HepG2 (cell line): ENCODE data around the gene USP10. TPM values are rescaled to one million over a fixed set of nuclear protein-coding genes. Genes with fewer than 3 reads are reported as not detected.

Source experiments
- AKAP8 ChIP-seq: sonication (generic); formaldehyde crosslinking; IDR thresholded peaks from 2 replicates; pipeline ENCODE4 v1.5.1; 2020; ENCODE audit warnings: mild to moderate bottlenecking, missing genetic modification reagents
- ARHGAP35 ChIP-seq: sonication (generic); formaldehyde crosslinking; IDR thresholded peaks from 2 replicates; pipeline ENCODE4 v1.9.0; 2022; ENCODE audit warnings: mild to moderate bottlenecking, inconsistent platforms, moderate library complexity, missing genetic modification reagents, borderline replicate concordance
- ATF7 ChIP-seq, 2 experiments: fragments of 450-650 bp in 1 of 2; sonication (generic) in 1 of 2; formaldehyde crosslinking in 1 of 2; IDR thresholded peaks; 2 replicates each; pipeline versions ENCODE4 v1.4.0 to v1.6.1; 2016 to 2020; ENCODE audit warnings: antibody characterized with exemption in 1 of 2, mild to moderate bottlenecking in 1 of 2, missing genetic modification reagents in 1 of 2
- CBX2 ChIP-seq, 2 experiments: fragments of 200-600 bp in 1 of 2; sonication (generic); formaldehyde crosslinking in 1 of 2; IDR thresholded peaks; 2 replicates each; pipeline versions ENCODE4 v1.7.0 to v1.8.1; 2018 to 2022; ENCODE audit warnings: low read depth in 2 of 2, low read length in 1 of 2, mild to moderate bottlenecking in 1 of 2, missing genetic modification reagents in 1 of 2
- CEBPB ChIP-seq: IDR thresholded peaks from 2 replicates; pipeline ENCODE4 v1.6.1; 2011; ENCODE audit warnings: low read depth, low read length, improper control_type of control experiment, borderline replicate concordance
- FOXJ3 ChIP-seq: sonication (generic); formaldehyde crosslinking; IDR thresholded peaks from 2 replicates; pipeline ENCODE4 v1.4.0; 2020; ENCODE audit warnings: missing genetic modification reagents, mild to moderate bottlenecking, borderline replicate concordance
- GFI1 ChIP-seq: sonication (generic); formaldehyde crosslinking; IDR thresholded peaks from 2 replicates; pipeline ENCODE4 v1.5.0; 2020; ENCODE audit warnings: missing genetic modification reagents, mild to moderate bottlenecking, borderline replicate concordance
- ISL2 ChIP-seq: sonication (generic); formaldehyde crosslinking; IDR thresholded peaks from 2 replicates; pipeline ENCODE4 v1.5.0; 2020; ENCODE audit warnings: missing genetic modification reagents
- MIER3 ChIP-seq: IDR thresholded peaks from 2 replicates; pipeline ENCODE4 v1.6.1; 2016; ENCODE audit warnings: missing compliant biosample characterization, borderline replicate concordance
- NCOA2 ChIP-seq: sonication (generic); formaldehyde crosslinking; IDR thresholded peaks from 2 replicates; pipeline ENCODE4 v1.8.0; 2022; ENCODE audit warnings: inconsistent platforms
- SMAD9 ChIP-seq: sonication (generic); formaldehyde crosslinking; IDR thresholded peaks from 2 replicates; pipeline ENCODE4 v1.5.1; 2020; ENCODE audit warnings: mild to moderate bottlenecking, missing genetic modification reagents
- ZFP62 ChIP-seq: sonication (generic); formaldehyde crosslinking; IDR thresholded peaks from 2 replicates; pipeline ENCODE4 v1.4.0; 2020; ENCODE audit warnings: missing genetic modification reagents
- ZGPAT ChIP-seq: IDR thresholded peaks from 2 replicates; pipeline ENCODE4 v1.6.1; 2016; ENCODE audit warnings: mild to moderate bottlenecking
- ZNF280D ChIP-seq: sonication (generic); formaldehyde crosslinking; IDR thresholded peaks from 2 replicates; pipeline ENCODE4 v1.5.1; 2020; ENCODE audit warnings: mild to moderate bottlenecking, missing genetic modification reagents
- ZNF3 ChIP-seq: IDR thresholded peaks from 2 replicates; pipeline ENCODE4 v1.7.0; 2017; ENCODE audit warnings: inconsistent platforms
- ZNF776 ChIP-seq: sonication (generic); formaldehyde crosslinking; IDR thresholded peaks from 2 replicates; pipeline ENCODE4 v1.4.0; 2020; ENCODE audit warnings: mild to moderate bottlenecking, missing genetic modification reagents
- ZNF777 ChIP-seq: sonication (generic); formaldehyde crosslinking; IDR thresholded peaks from 2 replicates; pipeline ENCODE4 v1.4.0; 2020; ENCODE audit warnings: missing genetic modification reagents
- polyA plus RNA-seq, 8 experiments: library from polyadenylated mRNA; depleted of rRNA in 3 of 8; stranded (reverse) in 7 of 8; unstranded in 1 of 8; fragments of >200 nt; fragmentation: Illumina TruSeq in 4 of 8; extraction: Trizol in 4 of 8; gene quantifications; 2 replicates each; pipeline versions ENCODE4 v1.2.1 to v1.2.3, GENCODE V29; 2011 to 2016; ENCODE audit warnings: low read depth in 4 of 8, missing spikeins in 1 of 8, mixed read lengths in 1 of 8; ENCODE audit not compliant: insufficient read depth in 1 of 8
- total RNA-seq, 5 experiments: library from RNA; depleted of rRNA; stranded (reverse); fragments of >200 nt; fragmentation: Illumina TruSeq; extraction: Trizol; gene quantifications; 2 replicates each; pipeline ENCODE4 v1.2.3, GENCODE V29; 2016; ENCODE audit warnings: low read depth in 1 of 5
- TF ChIP-seq, protein P1 (sequence below): fragments of 450-650 bp; IDR thresholded peaks from 2 replicates; pipeline ENCODE4 v1.6.1; 2017; ENCODE audit warnings: mild to moderate bottlenecking
- TF ChIP-seq, protein P2 (sequence below): sonication (generic); formaldehyde crosslinking; IDR thresholded peaks from 2 replicates; pipeline ENCODE4 v1.4.0; 2020; ENCODE audit warnings: missing genetic modification reagents

The USP10 gene
- total and polyA plus RNA-seq, 2 of the 13 experiments (the other 11 are each of a cell fraction or from before 2014, with no cell fraction given) = 79.1 to 122 TPM

- peak; percentile 33; the same call in 1 of the 2 replicates for TF ChIP-seq GFI1 (CRISPR knock-in tag)
- TF ChIP-seq AKAP8 (CRISPR knock-in tag) = no peak
- no peak for TF ChIP-seq ATF7 (IDR thresholded peaks at IDR 0.05)
- TF ChIP-seq ATF7 (CRISPR knock-in tag; IDR thresholded peaks at IDR 0.05) = no peak
- TF ChIP-seq ZGPAT = peak; percentile 90; the same call in 1 of the 2 replicates
- TF ChIP-seq ZFP62 (CRISPR knock-in tag) = no peak
- TF ChIP-seq, protein P1, sequence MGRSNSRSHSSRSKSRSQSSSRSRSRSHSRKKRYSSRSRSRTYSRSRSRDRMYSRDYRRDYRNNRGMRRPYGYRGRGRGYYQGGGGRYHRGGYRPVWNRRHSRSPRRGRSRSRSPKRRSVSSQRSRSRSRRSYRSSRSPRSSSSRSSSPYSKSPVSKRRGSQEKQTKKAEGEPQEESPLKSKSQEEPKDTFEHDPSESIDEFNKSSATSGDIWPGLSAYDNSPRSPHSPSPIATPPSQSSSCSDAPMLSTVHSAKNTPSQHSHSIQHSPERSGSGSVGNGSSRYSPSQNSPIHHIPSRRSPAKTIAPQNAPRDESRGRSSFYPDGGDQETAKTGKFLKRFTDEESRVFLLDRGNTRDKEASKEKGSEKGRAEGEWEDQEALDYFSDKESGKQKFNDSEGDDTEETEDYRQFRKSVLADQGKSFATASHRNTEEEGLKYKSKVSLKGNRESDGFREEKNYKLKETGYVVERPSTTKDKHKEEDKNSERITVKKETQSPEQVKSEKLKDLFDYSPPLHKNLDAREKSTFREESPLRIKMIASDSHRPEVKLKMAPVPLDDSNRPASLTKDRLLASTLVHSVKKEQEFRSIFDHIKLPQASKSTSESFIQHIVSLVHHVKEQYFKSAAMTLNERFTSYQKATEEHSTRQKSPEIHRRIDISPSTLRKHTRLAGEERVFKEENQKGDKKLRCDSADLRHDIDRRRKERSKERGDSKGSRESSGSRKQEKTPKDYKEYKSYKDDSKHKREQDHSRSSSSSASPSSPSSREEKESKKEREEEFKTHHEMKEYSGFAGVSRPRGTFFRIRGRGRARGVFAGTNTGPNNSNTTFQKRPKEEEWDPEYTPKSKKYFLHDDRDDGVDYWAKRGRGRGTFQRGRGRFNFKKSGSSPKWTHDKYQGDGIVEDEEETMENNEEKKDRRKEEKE = no peak
- no peak for TF ChIP-seq ZNF3
- no peak for TF ChIP-seq MIER3 (CRISPR knock-in tag)
- no peak for TF ChIP-seq ZNF280D (CRISPR knock-in tag)
- TF ChIP-seq NCOA2 (CRISPR knock-in tag) = peak; percentile 38; the same call in 1 of the 2 replicates
- TF ChIP-seq, protein P2, sequence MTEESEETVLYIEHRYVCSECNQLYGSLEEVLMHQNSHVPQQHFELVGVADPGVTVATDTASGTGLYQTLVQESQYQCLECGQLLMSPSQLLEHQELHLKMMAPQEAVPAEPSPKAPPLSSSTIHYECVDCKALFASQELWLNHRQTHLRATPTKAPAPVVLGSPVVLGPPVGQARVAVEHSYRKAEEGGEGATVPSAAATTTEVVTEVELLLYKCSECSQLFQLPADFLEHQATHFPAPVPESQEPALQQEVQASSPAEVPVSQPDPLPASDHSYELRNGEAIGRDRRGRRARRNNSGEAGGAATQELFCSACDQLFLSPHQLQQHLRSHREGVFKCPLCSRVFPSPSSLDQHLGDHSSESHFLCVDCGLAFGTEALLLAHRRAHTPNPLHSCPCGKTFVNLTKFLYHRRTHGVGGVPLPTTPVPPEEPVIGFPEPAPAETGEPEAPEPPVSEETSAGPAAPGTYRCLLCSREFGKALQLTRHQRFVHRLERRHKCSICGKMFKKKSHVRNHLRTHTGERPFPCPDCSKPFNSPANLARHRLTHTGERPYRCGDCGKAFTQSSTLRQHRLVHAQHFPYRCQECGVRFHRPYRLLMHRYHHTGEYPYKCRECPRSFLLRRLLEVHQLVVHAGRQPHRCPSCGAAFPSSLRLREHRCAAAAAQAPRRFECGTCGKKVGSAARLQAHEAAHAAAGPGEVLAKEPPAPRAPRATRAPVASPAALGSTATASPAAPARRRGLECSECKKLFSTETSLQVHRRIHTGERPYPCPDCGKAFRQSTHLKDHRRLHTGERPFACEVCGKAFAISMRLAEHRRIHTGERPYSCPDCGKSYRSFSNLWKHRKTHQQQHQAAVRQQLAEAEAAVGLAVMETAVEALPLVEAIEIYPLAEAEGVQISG (CRISPR knock-in tag) = peak; percentile 90
- TF ChIP-seq FOXJ3 (CRISPR knock-in tag) = no peak
- peak; percentile 23; the same call in 1 of the 2 replicates for TF ChIP-seq ARHGAP35 (CRISPR knock-in tag)
- TF ChIP-seq ZNF777 (CRISPR knock-in tag) = peak; percentile 51; the same call in 1 of the 2 replicates
- TF ChIP-seq ZNF776 (CRISPR knock-in tag) = 0 out of 2 replicates have a peak, but pooled peaks have one; percentile 31
- TF ChIP-seq CBX2 (IDR thresholded peaks at IDR 0.05; ENCODE audit: low read depth, low read length) = no peak
- TF ChIP-seq CBX2 (CRISPR knock-in tag; IDR thresholded peaks at IDR 0.05; ENCODE audit: low read depth) = no peak
- peak; percentile 75 for TF ChIP-seq ISL2
- TF ChIP-seq CEBPB = no peak
- no peak for TF ChIP-seq SMAD9 (CRISPR knock-in tag)
Observed at GRCh38 chr16:84699712-84700445, at the start of gene USP10 (continued).
